ENCODE measurements around the gene PARP14. TPM values are rescaled to one million over a fixed set of nuclear protein-coding genes. Genes with fewer than 3 reads are reported as not detected.

Gene PARP14
- polyA plus RNA-seq, 1 experiment: 13.2 TPM

DNA sequence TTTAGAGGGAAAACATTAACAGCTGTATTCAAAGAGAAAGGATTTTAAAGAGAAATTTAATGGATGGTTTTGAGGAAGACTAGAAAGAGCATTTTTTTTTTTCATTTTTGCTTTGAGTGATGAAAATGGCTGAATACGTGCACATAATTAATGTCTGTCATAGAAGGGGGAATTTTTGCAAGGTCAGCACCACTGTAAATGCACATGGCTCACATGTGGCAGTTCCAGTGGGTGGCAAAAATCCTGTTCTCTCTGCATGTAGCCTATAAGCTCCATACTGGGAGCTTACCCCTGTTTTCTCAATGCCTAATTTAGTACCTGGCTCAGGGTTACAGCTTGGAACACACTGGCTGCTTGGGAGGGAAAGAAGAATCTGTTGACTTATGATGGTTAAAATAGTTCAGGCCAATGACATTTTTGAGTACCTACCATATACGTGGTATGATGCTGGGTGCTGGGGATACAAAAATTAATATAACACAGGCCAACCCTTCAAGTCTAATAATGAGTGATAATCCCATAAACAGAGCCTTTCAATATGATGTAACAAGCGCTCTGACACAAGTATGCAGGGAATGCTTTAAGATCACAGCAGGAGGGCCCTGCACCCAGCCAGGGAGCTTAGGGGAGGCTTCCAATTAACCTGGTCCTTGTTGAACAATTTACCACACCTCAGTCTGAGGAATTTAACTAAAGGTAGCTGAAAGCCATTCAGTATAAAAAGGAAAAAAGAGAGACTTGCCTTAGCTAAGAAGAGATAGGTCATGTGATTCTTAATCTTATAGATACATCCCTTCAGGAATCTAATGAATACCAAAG is 80.0 kb downstream of the PARP14 start:
- no peak overlapping the region for H3K4me3 ChIP-seq (ENCODE audit: low read depth, low read length)
- no peak for DNase-seq (ENCODE audit: low read depth)
- no peak for TF ChIP-seq CTCF (IDR thresholded peaks at IDR 0.05; ENCODE audit: insufficient read depth, low read depth, low read length)
- no peaks in the 10 kb centered on the region for H3K36me3 ChIP-seq (ENCODE audit: control insufficient read depth, insufficient read depth, low read length)
- H3K27me3 ChIP-seq (ENCODE audit: control insufficient read depth, insufficient read depth, low read length): no peaks in the 10 kb centered on the region
- CTCF ChIA-PET: interaction anchor here (1.4 kb wide), 1 partner anchor 10 kb away, joined by 4 read pairs; no protein-coding TSS in a partner anchor
- POLR2A ChIA-PET: no interaction called here

DNA sequence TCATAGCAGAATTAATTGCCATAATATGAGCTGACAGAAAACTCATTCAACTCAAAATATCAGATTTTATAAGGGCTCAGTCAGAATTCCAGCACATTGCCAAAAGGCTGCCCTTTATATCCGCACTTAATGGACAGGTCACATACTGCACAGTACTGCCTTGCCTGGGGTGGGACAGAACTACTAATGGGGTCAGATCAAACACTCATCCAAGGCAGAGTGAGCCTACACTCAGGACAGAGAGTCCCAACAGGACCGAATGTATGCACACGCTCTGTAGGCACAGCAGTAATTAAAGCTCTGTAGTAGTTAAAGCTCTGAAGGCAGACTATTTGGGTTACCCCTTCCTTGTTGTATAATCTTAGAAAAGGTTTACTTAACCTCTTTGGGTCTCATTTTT is 85.8 kb downstream of the PARP14 start:
- TF ChIP-seq CTCF (IDR thresholded peaks at IDR 0.05; ENCODE audit: insufficient read depth, low read depth, low read length): no peak
- H3K36me3 ChIP-seq (ENCODE audit: control insufficient read depth, insufficient read depth, low read length): no peaks in the 10 kb centered on the region
- ChIA-PET CTCF (interaction anchor here (1.7 kb wide), 1 partner anchor 11 kb away, joined by 3 read pairs; no protein-coding TSS in a partner anchor), POLR2A (no interaction called here)
- DNase-seq (ENCODE audit: low read depth): no peak
- H3K4me3 ChIP-seq (ENCODE audit: low read depth, low read length): no peak overlapping the region
- H3K27me3 ChIP-seq (ENCODE audit: control insufficient read depth, insufficient read depth, low read length): no peaks in the 10 kb centered on the region

GRCh38 chr3:122767540-122768372 is 87.1 kb downstream of the PARP14 start:
- H3K4me3 ChIP-seq (ENCODE audit: low read depth, low read length): no peak overlapping the region
- no peak for TF ChIP-seq CTCF (IDR thresholded peaks at IDR 0.05; ENCODE audit: insufficient read depth, low read depth, low read length)
- no peak for DNase-seq (ENCODE audit: low read depth)
- ChIA-PET CTCF (no interaction called here), POLR2A (no interaction called here)
- H3K36me3 ChIP-seq (ENCODE audit: control insufficient read depth, insufficient read depth, low read length): no peaks in the 10 kb centered on the region
- H3K27me3 ChIP-seq (ENCODE audit: control insufficient read depth, insufficient read depth, low read length): no peaks in the 10 kb centered on the region

DNA sequence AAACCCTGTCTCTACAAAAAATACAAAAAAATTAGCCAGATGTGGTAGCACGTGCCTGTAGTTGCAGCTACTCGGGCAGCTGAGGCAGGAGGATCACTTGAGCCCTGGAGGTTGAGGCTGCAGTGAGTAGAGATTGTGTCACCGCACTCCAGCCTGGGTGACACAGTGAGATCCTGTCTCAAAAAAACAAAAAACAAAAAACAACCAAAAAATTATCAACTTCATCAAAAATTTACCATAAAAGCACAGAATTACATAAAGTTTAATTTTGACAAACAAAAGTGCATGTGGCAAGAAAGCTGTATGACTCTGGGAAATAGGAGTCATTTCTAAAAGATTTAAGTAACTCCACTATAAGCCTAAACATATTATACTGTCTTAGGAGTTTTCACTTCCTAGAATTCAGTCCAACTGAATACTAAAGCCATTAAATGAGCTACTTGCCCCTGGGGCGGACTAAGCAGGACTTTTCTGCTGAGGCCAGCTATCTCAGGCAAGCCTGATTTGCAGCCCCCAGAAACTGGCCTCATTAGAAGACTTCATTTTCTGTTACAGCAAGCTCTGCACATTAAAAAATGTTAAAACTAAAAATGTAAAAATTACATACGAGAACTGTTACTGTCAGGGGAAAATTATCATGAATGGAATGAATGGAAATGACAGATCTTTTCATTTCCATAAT is 90.0 kb downstream of the PARP14 start:
- DNase-seq (ENCODE audit: low read depth): no peak
- no peaks in the 10 kb centered on the region for H3K27me3 ChIP-seq (ENCODE audit: control insufficient read depth, insufficient read depth, low read length)
- no peaks in the 10 kb centered on the region for H3K36me3 ChIP-seq (ENCODE audit: control insufficient read depth, insufficient read depth, low read length)
- POLR2A ChIA-PET: no interaction called here
- TF ChIP-seq CTCF (IDR thresholded peaks at IDR 0.05; ENCODE audit: insufficient read depth, low read depth, low read length): no peak
- CTCF ChIA-PET: interaction anchor here (1.0 to 3.0 kb wide), 4 partner anchors 10 to 18 kb away, joined by 3 to 10 read pairs (median 6); no protein-coding TSS in a partner anchor
- no peak overlapping the region for H3K4me3 ChIP-seq (ENCODE audit: low read depth, low read length)

- POLR2A ChIA-PET: no interaction called here
Observed at GRCh38 chr3:122772827-122773226, 92.2 kb downstream of the PARP14 start.

More at GRCh38 chr3:122772827-122773226, 92.2 kb downstream of the PARP14 start:
- no peaks in the 10 kb centered on the region for H3K36me3 ChIP-seq (ENCODE audit: control insufficient read depth, insufficient read depth, low read length)
- CTCF ChIA-PET: no interaction called here
- no peak for DNase-seq (ENCODE audit: low read depth)
- no peaks in the 10 kb centered on the region for H3K27me3 ChIP-seq (ENCODE audit: control insufficient read depth, insufficient read depth, low read length)
- no peak for TF ChIP-seq CTCF (IDR thresholded peaks at IDR 0.05; ENCODE audit: insufficient read depth, low read depth, low read length)
- no peak overlapping the region for H3K4me3 ChIP-seq (ENCODE audit: low read depth, low read length)

All from BJ (cell line).